ENCODE results near the gene YLPM1. TPM values are rescaled to one million over a fixed set of nuclear protein-coding genes. Genes with fewer than 3 reads are reported as not detected.

Gene YLPM1
- total RNA-seq, 1 donor, result 44.5 TPM

GRCh38 chr14:74864198-74864597 lies 101.1 kb downstream of the YLPM1 start:
- DNase-seq (ENCODE audit: low read depth), result no peak
- TF ChIP-seq CTCF (IDR thresholded peaks at IDR 0.05; ENCODE audit: insufficient read depth, low read depth, low read length), result no peak
- H3K4me3 ChIP-seq (ENCODE audit: low read depth, low read length), result no peak overlapping the region

- no peak for TF ChIP-seq CTCF (IDR thresholded peaks at IDR 0.05; ENCODE audit: insufficient read depth, low read depth, low read length)
- H3K4me3 ChIP-seq (ENCODE audit: low read depth, low read length), result no peak overlapping the region
- no peak for DNase-seq (ENCODE audit: low read depth)
These were observed 102.0 kb downstream of the YLPM1 start for GRCh38 chr14:74865156-74865555.

- no peak for TF ChIP-seq CTCF (IDR thresholded peaks at IDR 0.05; ENCODE audit: insufficient read depth, low read depth, low read length)
- H3K4me3 ChIP-seq (ENCODE audit: low read depth, low read length), result no peak overlapping the region
- no peak for DNase-seq (ENCODE audit: low read depth)
These were observed 103.7 kb downstream of the YLPM1 start for GRCh38 chr14:74866708-74867389.

- H3K4me3 ChIP-seq (ENCODE audit: low read depth, low read length), result no peak overlapping the region
- TF ChIP-seq CTCF (IDR thresholded peaks at IDR 0.05; ENCODE audit: insufficient read depth, low read depth, low read length), result no peak
- DNase-seq (ENCODE audit: low read depth), result peak; percentile 26
These were observed 104.6 kb downstream of the YLPM1 start for GRCh38 chr14:74867673-74868072.

- no peak for TF ChIP-seq CTCF (IDR thresholded peaks at IDR 0.05; ENCODE audit: insufficient read depth, low read depth, low read length)
- H3K4me3 ChIP-seq (ENCODE audit: low read depth, low read length), result no peak overlapping the region
- no peak for DNase-seq (ENCODE audit: low read depth)
These were observed 105.6 kb downstream of the YLPM1 start for GRCh38 chr14:74868739-74869138.

- DNase-seq (ENCODE audit: low read depth), result no peak
- no peak overlapping the region for H3K4me3 ChIP-seq (ENCODE audit: low read depth, low read length)
- no peak for TF ChIP-seq CTCF (IDR thresholded peaks at IDR 0.05; ENCODE audit: insufficient read depth, low read depth, low read length)
These were observed 108.7 kb downstream of the YLPM1 start for GRCh38 chr14:74871819-74872218.

- TF ChIP-seq CTCF (IDR thresholded peaks at IDR 0.05; ENCODE audit: insufficient read depth, low read depth, low read length), result no peak
- H3K4me3 ChIP-seq (ENCODE audit: low read depth, low read length), result no peak overlapping the region
- no peak for DNase-seq (ENCODE audit: low read depth)
These were observed 112.1 kb downstream of the YLPM1 start for GRCh38 chr14:74875204-74875603.

Data from fibroblast of villous mesenchyme (primary cell).